ENCODE data around the gene ITPR2. TPM values are rescaled to one million over a fixed set of nuclear protein-coding genes. Genes with fewer than 3 reads are reported as not detected.

Gene ITPR2
- total and polyA plus RNA-seq, 2 of the 13 experiments (the other 11 are each of a cell fraction or from before 2014, with no cell fraction given): 31.9 to 81.9 TPM

DNA sequence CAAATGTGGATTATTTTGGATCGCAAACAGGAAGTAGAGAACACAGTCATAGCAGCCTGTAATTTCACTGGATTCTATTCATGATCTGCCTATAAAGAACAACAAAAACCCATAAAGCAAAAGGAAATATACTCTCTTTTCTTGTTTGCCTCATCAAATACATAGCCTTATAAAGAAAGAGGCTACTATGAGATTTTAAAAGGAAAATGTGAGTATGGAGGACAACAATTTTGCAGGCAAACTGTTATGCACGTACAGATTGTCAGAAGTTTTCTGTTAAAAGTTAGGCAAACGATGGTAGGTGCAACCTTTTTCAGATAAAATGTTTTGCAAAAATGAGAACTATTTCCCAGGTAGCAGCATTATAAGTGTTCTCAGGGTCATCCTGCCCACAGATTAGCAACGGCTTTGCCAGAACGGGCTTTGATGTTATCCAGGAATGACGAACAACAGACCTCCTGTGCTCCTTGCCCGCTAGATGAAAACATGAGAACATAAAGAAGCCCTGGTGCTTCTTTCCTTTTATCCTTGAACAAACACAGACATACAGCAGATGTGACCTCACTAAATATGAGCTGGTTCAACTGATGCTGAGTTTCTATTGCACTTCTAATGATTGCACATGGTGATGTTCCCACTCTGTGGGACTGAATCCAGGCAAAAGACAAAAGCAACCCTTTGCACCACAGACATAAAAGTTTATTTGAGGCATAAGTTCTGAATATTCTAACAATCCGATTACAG is 88.1 kb downstream of the ITPR2 start (continued):
- TF ChIP-seq, protein P1, sequence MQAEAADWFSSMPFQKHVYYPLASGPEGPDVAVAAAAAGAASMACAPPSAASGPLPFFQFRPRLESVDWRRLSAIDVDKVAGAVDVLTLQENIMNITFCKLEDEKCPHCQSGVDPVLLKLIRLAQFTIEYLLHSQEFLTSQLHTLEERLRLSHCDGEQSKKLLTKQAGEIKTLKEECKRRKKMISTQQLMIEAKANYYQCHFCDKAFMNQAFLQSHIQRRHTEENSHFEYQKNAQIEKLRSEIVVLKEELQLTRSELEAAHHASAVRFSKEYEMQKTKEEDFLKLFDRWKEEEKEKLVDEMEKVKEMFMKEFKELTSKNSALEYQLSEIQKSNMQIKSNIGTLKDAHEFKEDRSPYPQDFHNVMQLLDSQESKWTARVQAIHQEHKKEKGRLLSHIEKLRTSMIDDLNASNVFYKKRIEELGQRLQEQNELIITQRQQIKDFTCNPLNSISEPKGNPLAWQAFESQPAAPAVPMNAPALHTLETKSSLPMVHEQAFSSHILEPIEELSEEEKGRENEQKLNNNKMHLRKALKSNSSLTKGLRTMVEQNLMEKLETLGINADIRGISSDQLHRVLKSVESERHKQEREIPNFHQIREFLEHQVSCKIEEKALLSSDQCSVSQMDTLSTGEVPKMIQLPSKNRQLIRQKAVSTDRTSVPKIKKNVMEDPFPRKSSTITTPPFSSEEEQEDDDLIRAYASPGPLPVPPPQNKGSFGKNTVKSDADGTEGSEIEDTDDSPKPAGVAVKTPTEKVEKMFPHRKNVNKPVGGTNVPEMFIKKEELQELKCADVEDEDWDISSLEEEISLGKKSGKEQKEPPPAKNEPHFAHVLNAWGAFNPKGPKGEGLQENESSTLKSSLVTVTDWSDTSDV (CRISPR knock-in tag; IDR thresholded peaks at IDR 0.05): no peak
- TF ChIP-seq PLRG1 (conservative IDR thresholded peaks at IDR 0.05): no peak
- TF ChIP-seq KMT2B (CRISPR knock-in tag; IDR thresholded peaks at IDR 0.05): peak; percentile 73
- TF ChIP-seq, protein P2, sequence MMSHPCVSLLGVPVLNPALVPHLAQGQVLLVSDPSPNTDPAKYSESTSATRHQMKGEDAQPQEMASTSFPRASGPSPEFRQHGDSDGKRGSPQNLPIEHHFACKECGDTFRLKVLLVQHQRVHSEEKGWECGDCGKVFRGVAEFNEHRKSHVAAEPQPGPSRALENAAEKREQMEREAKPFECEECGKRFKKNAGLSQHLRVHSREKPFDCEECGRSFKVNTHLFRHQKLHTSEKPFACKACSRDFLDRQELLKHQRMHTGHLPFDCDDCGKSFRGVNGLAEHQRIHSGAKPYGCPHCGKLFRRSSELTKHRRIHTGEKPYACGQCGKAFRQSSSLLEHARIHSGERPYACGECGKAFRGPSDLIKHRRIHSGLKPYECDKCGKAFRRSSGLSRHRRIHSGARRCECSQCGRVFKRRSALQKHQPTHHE (CRISPR knock-in tag; IDR thresholded peaks at IDR 0.05; ENCODE audit: borderline replicate concordance): no peak
- no peak for TF ChIP-seq SALL2 (CRISPR knock-in tag; IDR thresholded peaks at IDR 0.05)
- peak; percentile 38 for TF ChIP-seq ZNF781 (CRISPR knock-in tag; IDR thresholded peaks at IDR 0.05; ENCODE audit: borderline replicate concordance, not compliant biosample characterization)
- no peak for TF ChIP-seq SETDB1 (CRISPR knock-in tag; IDR thresholded peaks at IDR 0.05; ENCODE audit: borderline replicate concordance)
- TF ChIP-seq RFX1 (IDR thresholded peaks at IDR 0.05): no peak
- 0 out of 2 replicates have a peak, but pooled peaks have one; percentile 4 for TF ChIP-seq BHLHE40 (IDR thresholded peaks at IDR 0.05; ENCODE audit: low read length)
- no peak for TF ChIP-seq CENPT (CRISPR knock-in tag; IDR thresholded peaks at IDR 0.05; ENCODE audit: low read depth)
- TF ChIP-seq ZNF138 (CRISPR knock-in tag; IDR thresholded peaks at IDR 0.05; ENCODE audit: low read depth): no peak
- no peak for TF ChIP-seq ZNF841 (CRISPR knock-in tag; IDR thresholded peaks at IDR 0.05; ENCODE audit: borderline replicate concordance)
- peak; percentile 86; the same call in 1 of the 2 replicates for TF ChIP-seq SIX1 (CRISPR knock-in tag; IDR thresholded peaks at IDR 0.05; ENCODE audit: borderline replicate concordance)
- 0 out of 2 replicates have a peak, but pooled peaks have one; percentile 18 for TF ChIP-seq SP5 (CRISPR knock-in tag; IDR thresholded peaks at IDR 0.05; ENCODE audit: borderline replicate concordance, low read depth)
- peak; percentile 68; the same call in 1 of the 2 replicates for TF ChIP-seq HIC2 (CRISPR knock-in tag; IDR thresholded peaks at IDR 0.05; ENCODE audit: low read depth)
- peak; percentile 87; the same call in 1 of the 2 replicates for TF ChIP-seq ZBTB21 (CRISPR knock-in tag; IDR thresholded peaks at IDR 0.05)
- TF ChIP-seq ZNF354B (CRISPR knock-in tag; IDR thresholded peaks at IDR 0.05): no peak
- no peak for TF ChIP-seq ZNF747 (CRISPR knock-in tag; IDR thresholded peaks at IDR 0.05; ENCODE audit: borderline replicate concordance)
- TF ChIP-seq FIP1L1 (IDR thresholded peaks at IDR 0.05; ENCODE audit: borderline replicate concordance, insufficient read depth, low read depth, low read length): no peak
- TF ChIP-seq, protein P3, sequence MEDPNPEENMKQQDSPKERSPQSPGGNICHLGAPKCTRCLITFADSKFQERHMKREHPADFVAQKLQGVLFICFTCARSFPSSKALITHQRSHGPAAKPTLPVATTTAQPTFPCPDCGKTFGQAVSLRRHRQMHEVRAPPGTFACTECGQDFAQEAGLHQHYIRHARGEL (CRISPR knock-in tag; IDR thresholded peaks at IDR 0.05): no peak
- TF ChIP-seq TCF7L2 (IDR thresholded peaks at IDR 0.05; ENCODE audit: low read depth, low read length): peak; percentile 97
- TF ChIP-seq TSC22D2 (CRISPR knock-in tag; IDR thresholded peaks at IDR 0.05; ENCODE audit: borderline replicate concordance): no peak; the same call in 1 of the 2 replicates
- no peak for TF ChIP-seq ZNF720 (CRISPR knock-in tag; IDR thresholded peaks at IDR 0.05)
- no peak for TF ChIP-seq ZFP1 (CRISPR knock-in tag; IDR thresholded peaks at IDR 0.05)
- no peak; the same call in 1 of the 2 replicates for TF ChIP-seq JUNB (CRISPR knock-in tag; IDR thresholded peaks at IDR 0.05; ENCODE audit: borderline replicate concordance)
